ENCODE results near the gene GZMM. TPM values are rescaled to one million over a fixed set of nuclear protein-coding genes. Genes with fewer than 3 reads are reported as not detected.

The GZMM gene
- total RNA-seq: 1 to 10 TPM in 1 of 4 donors, under 1 TPM in 1, not detected in 2; 0.78 to 1.9 TPM

GRCh38 chr19:543910-544608 is at the start of gene GZMM:
GZMM (plus strand) TSS chr19:544053; CDS start chr19:544072, 19 bp downstream.
- intact Hi-C loops (cut with DNase I): no loop called here
- no peak for DNase-seq
- Histone ChIP-seq H3K4me3 (replicated peaks in 1 of 3) (no peak within 1 kb of the TSS), H3K27ac (no peak within 1 kb of the TSS), H3K4me1 (no peaks in the 10 kb centered on the region), H3K36me3 (peaks cover 12 to 18% of the 10 kb centered on the region in 2 donors), H3K27me3 (no peaks in the 10 kb centered on the region), H3K9me3 (no peaks in the 10 kb centered on the region)
- WGBS, 2 donors: 51 to 65% methylated on average over 16 to 24 of the region's 31 CpGs
- TF ChIP-seq POLR2A (IDR thresholded peaks at IDR 0.05): no peak
- TF ChIP-seq CTCF (IDR thresholded peaks at IDR 0.05): no peak

- TF ChIP-seq POLR2A (IDR thresholded peaks at IDR 0.05) (no peak), CTCF (IDR thresholded peaks at IDR 0.05) (no peak)
- H3K4me3 ChIP-seq (replicated peaks in 1 of 3): no peak overlapping the region
- no peaks in the 10 kb centered on the region for H3K9me3 ChIP-seq
- intact Hi-C loops (cut with DNase I): no loop called here
- H3K27ac ChIP-seq: no peak overlapping the region
- WGBS, 2 donors: 38 to 55% methylated on average over 11 to 21 of the region's 22 CpGs
- DNase-seq: no peak
- H3K4me1 ChIP-seq: peaks cover 4 to 16% of the 10 kb centered on the region in 2 donors
- H3K27me3 ChIP-seq: peaks cover 26% of the 10 kb centered on the region
- H3K36me3 ChIP-seq: no peaks in the 10 kb centered on the region
Observed at GRCh38 chr19:494171-495080, 49.4 kb upstream of the GZMM start.

GRCh38 chr19:495081-495401 is 48.8 kb upstream of the GZMM start:
- Histone ChIP-seq H3K36me3 (no peaks in the 10 kb centered on the region), H3K9me3 (no peaks in the 10 kb centered on the region), H3K27me3 (peaks cover 26% of the 10 kb centered on the region), H3K4me1 (peaks cover 0 to 11% of the 10 kb centered on the region in 2 donors), H3K4me3 (replicated peaks in 1 of 3) (no peak overlapping the region), H3K27ac (no peak overlapping the region)
- TF ChIP-seq CTCF (IDR thresholded peaks at IDR 0.05) (no peak), POLR2A (IDR thresholded peaks at IDR 0.05) (no peak)
- intact Hi-C loops (cut with DNase I): no loop called here
- DNase-seq: no peak
- 54 to 61% methylated on average over 10 of the region's 10 CpGs for WGBS, 2 donors

- TF ChIP-seq CTCF (IDR thresholded peaks at IDR 0.05): peak in 5 of 6 experiments; percentile 20 to 63 (median 30)
- TF ChIP-seq POLR2A (IDR thresholded peaks at IDR 0.05): no peak
- intact Hi-C loops (cut with DNase I): no loop called here
- Histone ChIP-seq H3K36me3 (no peaks in the 10 kb centered on the region), H3K27me3 (peaks cover 26% of the 10 kb centered on the region), H3K4me1 (peaks cover 0 to 11% of the 10 kb centered on the region in 2 donors), H3K9me3 (no peaks in the 10 kb centered on the region), H3K4me3 (replicated peaks in 1 of 3) (no peak overlapping the region), H3K27ac (no peak overlapping the region)
- no peak for DNase-seq
- 15 to 25% methylated on average over 18 to 26 of the region's 32 CpGs for whole genome bisulfite sequencing, 2 donors
Observed at GRCh38 chr19:495402-496111, 48.3 kb upstream of the GZMM start.

All from thyroid gland (tissue), 4 donors.